SU-DHL-6 (cell line): ENCODE data around the gene TMEM196.

Experiments used
- CTCF ChIP-seq: fragments of 200-600 bp; sonication (generic); IDR thresholded peaks from one replicate; pipeline ENCODE4 v1.5.1; 2017; ENCODE audit warnings: antibody characterized with exemption, mild to moderate bottlenecking, low read length, moderate library complexity; ENCODE audit not compliant: insufficient read depth, poor library complexity, severe bottlenecking
- EZH2phosphoT487 ChIP-seq: fragments of 200-600 bp; sonication (generic), shearing (Covaris generic); conservative IDR thresholded peaks from 2 replicates; pipeline ENCODE4 v1.6.1; 2018; ENCODE audit warnings: mild to moderate bottlenecking, antibody characterized with exemption, low read length, moderate library complexity, mixed read lengths

GRCh38 chr7:19747740-19748339 lies 25.6 kb downstream of the TMEM196 start:
- TF ChIP-seq CTCF (peak; percentile 51), EZH2phosphoT487 (no peak)
